Inflammatory macrophage (primary cell): ENCODE data around the gene ELF5.

ENCODE experiments used
- DNase-seq, 2 donors: peaks; one replicate each; pipeline ENCODE4 v3.0.0-alpha.2; 2020 to 2022

Gene ELF5

DNA sequence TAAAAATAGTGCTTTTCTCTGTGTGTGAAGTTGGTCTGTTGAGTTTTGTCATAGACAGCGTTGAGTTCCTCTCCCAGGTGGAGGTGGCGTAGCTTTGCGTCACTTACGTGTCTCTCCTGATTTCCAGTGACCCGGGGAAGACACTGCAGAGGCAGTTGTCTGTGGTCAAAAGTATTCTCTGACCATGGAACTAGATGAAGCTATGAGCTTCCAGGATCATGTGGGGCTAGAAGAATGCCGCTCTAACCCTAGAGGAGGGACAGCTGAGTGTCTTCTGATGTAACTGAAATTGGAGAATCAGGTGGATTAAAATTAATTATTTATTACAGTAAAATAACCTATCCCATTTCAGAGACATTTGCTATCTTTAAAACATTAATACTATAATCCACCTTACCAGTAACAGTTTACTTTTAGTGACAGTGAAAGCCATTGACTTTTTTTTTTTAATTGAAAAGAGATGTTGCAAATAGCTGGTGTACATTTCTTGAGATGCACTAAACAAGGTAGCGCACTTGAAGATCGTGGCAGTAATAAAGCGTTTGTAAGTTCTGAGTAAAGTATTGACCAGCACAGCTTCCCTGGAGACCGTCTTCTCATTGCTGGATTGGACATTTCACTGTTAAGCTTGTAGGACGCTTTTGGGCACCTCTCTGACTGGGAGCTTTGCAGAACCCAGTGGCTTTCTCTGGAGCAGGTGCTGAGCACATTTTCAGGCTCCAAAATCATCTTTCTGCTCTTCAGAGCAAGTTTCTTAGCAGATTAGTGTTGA lies 65.2 kb downstream of the ELF5 start:
- no peak for DNase-seq

DNA sequence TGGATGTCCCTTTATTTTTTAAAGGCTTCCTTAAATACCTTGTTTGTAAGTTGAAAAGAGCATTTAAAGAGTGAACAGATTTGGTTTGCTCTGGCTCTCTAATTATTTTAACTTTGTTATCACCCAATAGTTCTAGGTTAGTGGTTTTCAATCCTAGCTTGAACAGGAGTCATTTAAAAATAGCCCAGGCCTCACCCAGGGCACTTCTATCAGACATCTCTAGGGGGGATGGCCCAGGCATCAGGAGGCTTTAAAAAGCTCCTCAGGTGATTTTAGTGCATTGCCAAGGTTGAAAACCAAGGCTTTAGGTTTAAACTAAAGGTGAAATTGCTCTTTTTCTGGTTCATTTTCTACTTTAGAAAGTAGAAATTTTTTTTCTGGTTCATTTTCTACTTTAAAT lies 66.5 kb downstream of the ELF5 start:
- no peak for DNase-seq

DNA sequence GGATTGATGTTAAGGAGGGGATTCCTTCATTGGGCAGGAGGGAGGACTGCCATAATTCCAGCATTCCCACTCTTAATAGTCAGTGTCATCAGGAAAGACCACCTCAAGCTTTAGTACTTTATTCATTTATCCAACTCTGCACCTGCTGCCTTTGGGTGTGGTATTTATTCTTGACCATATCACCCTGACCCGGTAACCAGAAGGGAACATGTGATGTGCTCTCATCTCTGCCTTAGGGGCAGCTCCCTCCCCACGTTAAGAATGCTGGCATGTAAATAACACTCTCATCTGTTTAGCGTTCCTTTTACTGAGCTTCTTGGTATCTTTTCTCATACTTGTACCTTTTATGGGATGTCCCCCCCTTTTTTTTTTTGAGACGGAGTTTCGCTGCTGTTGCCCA lies 67.2 kb downstream of the ELF5 start:
- DNase-seq: no peak

DNA sequence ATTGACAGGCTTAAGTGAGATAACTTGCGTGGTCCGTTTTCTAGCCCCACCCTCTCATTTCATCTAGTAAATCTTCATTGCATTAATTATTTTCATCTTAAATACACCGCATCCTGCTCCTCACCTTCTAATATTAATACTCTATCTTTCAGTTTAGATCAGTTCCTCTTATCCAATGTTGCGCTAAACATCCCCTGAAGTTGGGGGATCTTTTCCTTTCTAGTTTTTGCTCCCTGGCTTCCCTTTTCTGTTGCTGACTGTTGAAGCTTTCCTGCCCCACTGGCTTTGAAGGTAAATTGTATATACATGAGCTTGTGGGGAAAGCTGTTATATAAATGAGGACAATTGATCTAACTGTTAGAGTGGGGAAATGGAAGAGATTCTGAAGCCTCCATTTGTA lies 67.6 kb downstream of the ELF5 start:
- DNase-seq: peak in 1 of 2 donors; percentile 16

DNA sequence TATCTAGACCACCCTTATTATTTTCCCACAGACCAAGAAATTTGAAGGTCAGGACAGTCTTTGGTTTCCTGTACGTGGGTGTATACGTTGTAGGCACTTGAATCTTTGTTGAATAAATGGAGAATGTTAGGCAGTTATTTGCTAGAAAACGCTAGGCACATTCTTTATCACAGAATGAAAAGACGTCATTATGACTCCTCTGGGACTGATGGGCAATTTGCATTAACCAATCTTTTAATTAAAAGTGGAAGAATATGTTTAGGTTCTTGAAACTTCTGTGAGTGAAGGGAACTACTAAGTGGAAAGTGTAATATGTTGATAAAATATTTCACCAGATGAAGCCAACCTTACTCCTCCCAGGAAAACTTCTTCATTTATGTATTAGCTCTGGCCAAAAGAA lies 69.2 kb downstream of the ELF5 start:
- DNase-seq: no peak

DNA sequence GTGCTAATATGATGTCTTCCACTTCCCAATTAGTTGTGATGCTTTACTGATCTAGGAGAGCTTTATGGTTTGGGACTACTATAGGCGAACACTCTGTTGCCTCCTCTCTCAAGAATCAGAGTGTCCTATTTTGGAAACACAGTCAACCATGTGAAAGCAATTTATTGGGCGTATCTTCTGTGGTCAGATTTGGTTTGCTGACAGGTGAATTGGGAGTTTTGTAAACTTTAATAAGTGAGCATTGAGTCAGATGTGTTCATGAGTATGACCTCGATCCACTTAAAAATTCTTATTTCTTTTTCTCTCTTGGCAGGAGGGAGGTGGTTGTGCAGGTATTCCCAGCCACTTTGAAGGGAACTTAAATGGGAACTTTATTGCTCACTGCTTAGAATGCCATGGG lies 70.5 kb downstream of the ELF5 start:
- DNase-seq: no peak

DNA sequence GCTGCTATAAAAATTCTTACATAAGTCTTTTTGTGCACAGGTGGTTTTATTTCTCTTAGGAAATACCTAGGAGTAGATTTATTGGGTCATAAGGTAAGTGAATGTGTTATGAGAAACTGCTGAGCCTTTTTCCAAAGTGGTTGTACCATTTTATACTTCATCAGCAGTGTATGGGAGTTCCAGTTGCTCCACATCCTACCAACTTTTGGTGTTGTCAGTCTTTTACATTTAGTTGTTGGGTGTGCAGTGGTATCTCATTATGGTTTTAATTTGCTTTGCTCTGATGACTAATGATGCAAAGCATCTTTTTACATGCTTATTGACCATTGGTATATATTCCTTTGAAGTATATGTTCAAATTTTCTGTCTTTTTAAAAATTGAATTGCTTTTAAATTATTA lies 71.8 kb downstream of the ELF5 start:
- no peak for DNase-seq

DNA sequence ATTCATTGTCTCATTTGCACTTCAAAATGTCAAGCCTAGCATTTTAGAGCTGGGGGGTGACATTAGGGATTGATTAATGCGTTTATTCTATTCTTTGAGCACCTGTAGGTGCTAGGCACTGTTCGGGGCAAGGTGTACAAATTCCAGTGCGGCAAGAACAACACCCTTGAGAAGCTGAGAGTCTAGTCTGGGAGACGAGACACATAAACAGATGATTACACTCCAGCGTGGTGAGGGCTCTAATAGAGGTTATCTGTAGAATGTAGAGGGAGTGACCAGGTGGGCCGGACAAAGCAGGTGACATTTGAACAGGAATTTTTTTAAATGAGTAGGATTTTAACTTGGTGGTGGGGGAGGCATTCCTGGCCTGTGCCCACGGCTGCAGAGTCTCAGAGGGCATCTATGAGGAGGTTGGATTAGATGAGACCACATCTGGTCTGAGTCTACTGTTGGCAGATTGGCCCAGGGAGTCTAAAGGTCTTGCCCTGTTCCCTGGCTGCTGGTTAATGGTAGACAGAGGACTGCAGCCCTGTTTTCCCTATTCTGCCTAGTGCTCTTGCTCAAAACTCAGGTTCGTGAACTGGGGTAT lies 73.9 kb downstream of the ELF5 start:
- DNase-seq: peak in 1 of 2 donors; percentile 1

DNA sequence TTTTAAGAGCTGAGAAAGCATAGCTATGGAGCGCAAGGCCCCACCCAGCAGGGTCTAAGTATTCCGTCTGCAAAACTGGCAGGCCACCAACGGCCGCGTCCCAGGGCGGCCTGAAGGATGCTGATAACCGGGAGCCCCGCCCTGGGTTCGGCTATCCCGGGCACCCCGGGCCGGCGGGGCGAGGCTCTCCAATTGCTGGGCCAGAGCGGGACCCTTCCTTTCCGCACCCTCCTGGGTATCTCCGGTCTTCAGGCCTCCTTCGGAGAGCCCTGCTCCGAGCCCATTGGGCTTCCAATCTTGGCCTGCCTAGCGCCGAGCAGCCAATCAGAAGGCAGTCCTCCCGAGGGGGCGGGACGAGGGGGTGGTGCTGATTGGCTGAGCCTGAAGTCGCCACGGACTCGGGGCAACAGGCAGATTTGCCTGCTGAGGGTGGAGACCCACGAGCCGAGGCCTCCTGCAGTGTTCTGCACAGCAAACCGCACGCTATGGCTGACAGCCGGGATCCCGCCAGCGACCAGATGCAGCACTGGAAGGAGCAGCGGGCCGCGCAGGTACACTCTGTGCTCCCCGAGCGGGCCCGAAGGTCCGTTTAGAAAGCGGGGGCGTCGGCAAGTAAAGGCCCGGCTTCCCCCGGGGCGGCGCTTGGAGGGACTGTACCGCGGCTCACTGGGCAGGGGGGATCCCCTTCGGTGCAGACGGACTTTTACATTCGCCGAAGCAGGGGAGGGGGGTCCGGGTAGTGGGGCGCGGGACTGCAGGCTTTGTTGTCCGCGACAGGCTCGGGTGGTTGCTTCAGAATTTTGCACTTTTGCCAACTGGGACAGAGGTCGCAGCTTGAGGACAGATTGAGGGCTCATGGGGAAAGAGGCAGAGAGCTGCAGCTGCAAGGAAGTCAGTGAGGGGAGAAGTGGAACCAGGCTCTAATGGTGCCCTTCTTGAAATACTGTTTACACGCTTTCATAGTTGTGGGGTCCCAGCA lies 74.8 kb downstream of the ELF5 start, which contains the start of gene CAT:
CAT (plus strand) TSS at position 406 of the 979 bp plus-strand sequence; CDS start at position 486, 80 bp downstream.
- DNase-seq: peak; percentile 98 to 99

DNA sequence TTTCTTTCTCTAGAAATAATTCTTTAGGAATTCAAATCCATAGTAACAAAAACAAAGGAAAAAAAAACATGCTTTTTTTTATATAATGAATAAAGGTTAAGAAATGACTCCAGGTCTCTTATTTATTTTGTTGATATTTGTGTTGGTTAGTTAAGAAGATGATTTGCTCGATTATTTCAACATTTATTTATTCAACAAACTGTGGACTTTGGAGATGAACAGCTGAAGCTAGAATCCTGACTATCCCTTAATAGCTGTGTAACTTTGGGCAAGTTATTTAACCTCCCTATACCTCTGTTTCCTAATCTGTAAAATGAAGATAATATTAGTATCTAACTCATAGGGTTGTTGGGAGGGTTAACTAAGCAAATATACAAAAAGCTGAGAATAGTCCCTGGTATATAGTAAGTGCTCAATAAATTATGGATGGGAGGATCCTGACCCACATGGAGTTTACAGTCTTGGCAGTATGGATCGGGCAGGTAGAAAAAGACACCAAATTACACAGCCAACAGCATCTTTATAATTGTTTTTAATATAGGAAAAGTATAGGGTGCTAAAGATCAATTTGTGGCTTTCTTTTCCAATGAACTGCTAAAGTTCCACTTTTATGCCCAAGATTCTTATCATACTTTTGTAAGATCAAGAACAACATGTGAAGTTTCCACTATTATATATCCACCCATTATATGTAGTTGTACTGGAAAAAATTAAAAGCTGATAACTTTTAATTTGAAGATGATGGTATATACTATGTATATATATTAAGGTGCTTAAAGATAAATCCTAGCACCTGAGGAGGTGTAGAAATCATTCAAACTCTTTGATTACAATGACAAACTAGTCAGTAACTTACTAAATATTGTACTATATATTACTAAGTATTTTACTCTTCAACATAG lies 76.1 kb downstream of the ELF5 start:
- no peak for DNase-seq

DNA sequence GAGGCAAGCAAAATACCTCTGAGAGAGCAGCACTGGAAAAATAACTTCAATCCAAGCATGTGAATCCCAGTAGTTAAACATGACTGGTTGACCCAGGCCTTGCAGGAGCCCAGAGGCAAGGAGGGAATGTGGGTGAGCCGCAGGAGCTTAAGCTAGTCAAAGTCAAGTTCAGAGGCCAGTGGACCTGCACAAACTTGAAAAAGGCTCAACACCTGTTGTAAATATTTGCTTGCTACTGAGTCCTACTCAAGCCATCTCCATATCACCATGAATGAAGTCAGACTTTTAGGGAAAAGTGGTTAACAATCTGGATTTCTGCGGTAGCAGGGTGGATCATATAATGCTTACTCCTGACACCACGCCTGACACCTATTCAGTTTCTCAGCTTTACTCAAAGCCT lies 79.7 kb downstream of the ELF5 start:
- no peak for DNase-seq

DNA sequence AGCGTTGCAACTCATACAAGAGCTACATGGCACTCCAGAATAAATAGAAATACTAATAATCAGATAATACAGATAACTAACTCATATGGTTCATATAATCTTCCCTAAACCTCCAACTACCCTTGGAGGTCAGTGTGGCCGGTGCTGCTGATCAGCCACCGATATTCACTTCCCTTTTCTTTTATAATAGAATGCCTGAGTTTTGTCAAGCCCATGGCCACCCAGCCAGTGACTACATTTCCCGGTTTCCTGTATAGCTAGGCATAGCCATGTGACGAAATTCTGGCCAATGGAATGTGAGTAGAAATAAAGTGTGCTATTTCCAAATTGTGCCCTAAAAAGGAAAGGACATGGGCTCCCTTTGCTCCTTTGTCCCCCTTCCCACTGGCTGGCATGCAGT lies 80.8 kb downstream of the ELF5 start:
- peak; percentile 67 to 73 for DNase-seq

DNA sequence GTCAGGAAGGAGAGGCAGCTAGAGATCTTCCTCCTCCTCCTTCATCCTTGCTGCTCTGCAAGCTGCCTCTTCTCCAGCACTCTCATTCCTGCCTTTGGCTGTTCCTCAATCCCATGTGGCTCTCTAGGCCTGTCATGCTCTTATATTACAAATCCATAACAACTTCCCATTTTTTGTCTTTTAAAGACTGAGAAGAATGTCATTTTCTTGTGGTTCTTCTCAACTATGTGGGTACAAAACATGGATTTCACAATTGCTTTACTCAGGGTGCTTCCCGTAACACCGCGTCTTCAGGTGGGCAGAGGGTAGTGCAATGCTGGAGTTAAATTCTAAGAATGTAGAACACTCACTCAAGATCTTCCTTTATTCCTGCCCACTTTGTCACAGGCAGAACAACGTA lies 81.6 kb downstream of the ELF5 start:
- DNase-seq: peak; percentile 88 to 91
